NCI-H446 treated with DMSO at 0.1 percent for 48 hours (cell line): Measurements from ENCODE around the gene TDRD7.
A peak's percentile ranks its signal among the peaks of the same experiment; 100 is the strongest.
"Not testable (repeated sequence)": the region's sequence is repeated elsewhere in the genome, so short reads cannot be mapped to it uniquely, and the experiment has no call there.

Experiments used
- DNase-seq: peaks from one replicate; lab custom pipeline; 2025; lab: John Stamatoyannopoulos, UW

TDRD7 gene

GRCh38 chr9:97427885-97428284, 16.0 kb downstream of the TDRD7 start:
- no peak for DNase-seq

- no peak for DNase-seq
Observed at GRCh38 chr9:97430316-97431043, 18.6 kb downstream of the TDRD7 start.

- DNase-seq: no peak
Observed at GRCh38 chr9:97431044-97431441, 19.1 kb downstream of the TDRD7 start.

- no peak for DNase-seq
Observed at GRCh38 chr9:97431549-97432143, 19.8 kb downstream of the TDRD7 start.

- DNase-seq: no peak
Observed at GRCh38 chr9:97437051-97437600, 25.2 kb downstream of the TDRD7 start.

GRCh38 chr9:97438257-97438656, 26.4 kb downstream of the TDRD7 start:
- DNase-seq: no peak

GRCh38 chr9:97438666-97439065, 26.8 kb downstream of the TDRD7 start:
- DNase-seq: no peak

- DNase-seq: no peak
Observed at GRCh38 chr9:97440160-97440559, 28.3 kb downstream of the TDRD7 start.

- no peak for DNase-seq
Observed at GRCh38 chr9:97441729-97442128, 29.8 kb downstream of the TDRD7 start.

GRCh38 chr9:97445119-97445701, 33.3 kb downstream of the TDRD7 start:
- DNase-seq: no peak

- DNase-seq: no peak
Observed at GRCh38 chr9:97447001-97447400, 35.1 kb downstream of the TDRD7 start.

- not testable (repeated sequence) for DNase-seq
Observed at GRCh38 chr9:97453573-97453972, 41.7 kb downstream of the TDRD7 start.

- not testable (repeated sequence) for DNase-seq
Observed at GRCh38 chr9:97456841-97457240, 44.9 kb downstream of the TDRD7 start.

GRCh38 chr9:97459326-97459725, 47.4 kb downstream of the TDRD7 start:
- DNase-seq: no peak

- DNase-seq: no peak
Observed at GRCh38 chr9:97462159-97462558, 50.3 kb downstream of the TDRD7 start.

GRCh38 chr9:97462914-97463313, 51.0 kb downstream of the TDRD7 start:
- no peak for DNase-seq

- peak; percentile 9 for DNase-seq
Observed at GRCh38 chr9:97468658-97469448, 57.0 kb downstream of the TDRD7 start.

- no peak for DNase-seq
Observed at GRCh38 chr9:97470076-97470475, 58.2 kb downstream of the TDRD7 start.

- DNase-seq: no peak
Observed at GRCh38 chr9:97473717-97474116, 61.8 kb downstream of the TDRD7 start.

GRCh38 chr9:97474372-97474925, 62.6 kb downstream of the TDRD7 start:
- no peak for DNase-seq

- no peak for DNase-seq
Observed at GRCh38 chr9:97475059-97475458, 63.2 kb downstream of the TDRD7 start.
